NT2/D1 (cell line): ENCODE data around the gene DUSP22.

Experiments used
- YY1 ChIP-seq: IDR thresholded peaks from 2 replicates; pipeline ENCODE4 v1.6.1; 2011; ENCODE audit not compliant: insufficient read length, insufficient read depth
- ZNF274 ChIP-seq: IDR thresholded peaks from 2 replicates; pipeline ENCODE4 v1.6.1; 2011; ENCODE audit warnings: mild to moderate bottlenecking, low read depth, low read length

- no peak for TF ChIP-seq YY1
- no peak for TF ChIP-seq ZNF274
These were observed 17.7 kb downstream of the DUSP22 start for GRCh38 chr6:309947-310346.
